HG03520 (cell line): ENCODE measurements around the gene MPRIP.
A peak's percentile ranks its signal among the peaks of the same experiment; 100 is the strongest.

ENCODE experiments used
- ATAC-seq: cut with Tn5 transposase; IDR thresholded peaks from one replicate; pipeline ENCODE4 v1.9.1; 2021; ENCODE audit warnings: mild to moderate bottlenecking, moderate library complexity; ENCODE audit not compliant: unreplicated experiment

Gene MPRIP

DNA sequence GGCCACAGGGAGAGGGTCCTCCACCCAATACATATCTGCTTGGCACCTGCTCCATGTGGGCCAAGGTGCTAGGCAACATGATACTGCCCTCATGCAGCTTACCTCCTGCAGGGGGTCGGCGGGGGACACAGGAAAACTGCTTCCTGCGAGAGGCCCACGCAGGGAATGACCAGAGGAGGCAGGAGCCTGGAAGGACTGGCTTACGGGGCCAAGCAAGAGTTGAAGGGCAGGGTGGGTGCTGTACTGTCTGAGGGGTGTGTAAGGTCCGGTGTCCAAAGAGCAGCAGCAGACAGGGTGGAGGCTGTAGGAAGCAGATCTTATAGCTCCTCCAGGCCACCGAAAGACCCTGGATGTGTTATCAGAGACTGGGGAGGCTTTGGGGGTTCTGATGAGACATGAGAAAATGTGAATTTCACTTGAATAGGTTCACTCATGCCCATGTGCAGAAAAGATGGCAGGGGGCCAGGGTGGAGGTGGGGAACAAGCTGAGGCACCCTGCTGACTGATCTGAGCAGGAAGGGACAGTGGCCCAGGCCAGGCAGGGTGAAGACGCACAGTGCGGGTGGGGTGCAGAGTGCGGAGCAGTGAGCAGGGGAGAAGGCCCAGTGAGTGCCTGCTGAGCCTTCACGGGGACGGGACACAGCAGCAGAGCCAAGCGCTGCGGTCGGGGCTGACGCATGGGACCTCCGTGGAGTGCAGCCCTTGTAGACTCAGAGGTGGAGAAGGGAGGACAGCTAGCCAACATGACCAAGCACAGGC, 186.4 kb downstream of the MPRIP start:
- ATAC-seq: no peak

DNA sequence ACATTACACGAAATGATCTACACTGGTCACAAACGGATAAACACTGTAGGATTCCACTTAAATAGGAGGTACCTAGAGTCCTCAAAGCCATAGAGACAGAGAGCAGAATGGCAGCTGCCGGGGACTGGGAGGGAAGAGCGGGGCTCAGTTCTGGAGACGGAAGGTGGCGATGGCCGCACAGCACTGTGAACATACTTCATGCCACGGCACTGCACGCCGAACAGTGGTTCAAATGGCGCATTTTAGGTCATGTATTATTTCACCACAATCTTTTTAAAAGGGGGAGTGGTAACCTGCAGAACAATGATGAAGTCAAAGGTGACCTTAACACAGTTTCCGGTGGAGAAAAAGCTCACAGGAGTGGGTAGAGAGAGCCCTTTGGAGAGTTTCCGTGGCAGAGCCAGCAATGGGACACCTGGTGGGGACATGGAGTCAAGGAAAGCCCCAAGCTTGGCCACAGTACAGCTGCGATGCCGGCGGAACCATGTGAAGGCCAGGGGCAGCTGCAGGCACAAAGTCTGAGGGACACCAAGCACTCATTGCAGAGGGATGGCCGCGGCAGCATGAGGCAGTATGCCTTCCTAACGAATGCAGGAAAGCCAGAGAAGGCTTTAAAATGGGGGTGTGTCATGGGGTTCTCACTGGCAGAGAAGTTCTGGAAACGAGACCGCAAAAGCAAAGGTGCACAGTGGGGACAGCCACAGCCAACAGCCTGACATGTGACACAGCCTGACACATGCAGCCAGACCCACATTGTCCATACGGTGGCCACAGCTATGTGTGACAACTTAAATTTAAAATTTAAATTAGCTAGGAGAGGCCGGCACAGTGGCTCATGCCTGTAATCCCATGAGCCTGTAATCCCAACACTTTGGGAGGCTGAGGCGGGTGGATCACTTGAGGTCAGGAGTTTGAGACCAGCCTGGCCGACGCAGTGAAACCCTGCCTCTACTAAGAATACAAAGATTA, 187.4 kb downstream of the MPRIP start:
- no peak for ATAC-seq

DNA sequence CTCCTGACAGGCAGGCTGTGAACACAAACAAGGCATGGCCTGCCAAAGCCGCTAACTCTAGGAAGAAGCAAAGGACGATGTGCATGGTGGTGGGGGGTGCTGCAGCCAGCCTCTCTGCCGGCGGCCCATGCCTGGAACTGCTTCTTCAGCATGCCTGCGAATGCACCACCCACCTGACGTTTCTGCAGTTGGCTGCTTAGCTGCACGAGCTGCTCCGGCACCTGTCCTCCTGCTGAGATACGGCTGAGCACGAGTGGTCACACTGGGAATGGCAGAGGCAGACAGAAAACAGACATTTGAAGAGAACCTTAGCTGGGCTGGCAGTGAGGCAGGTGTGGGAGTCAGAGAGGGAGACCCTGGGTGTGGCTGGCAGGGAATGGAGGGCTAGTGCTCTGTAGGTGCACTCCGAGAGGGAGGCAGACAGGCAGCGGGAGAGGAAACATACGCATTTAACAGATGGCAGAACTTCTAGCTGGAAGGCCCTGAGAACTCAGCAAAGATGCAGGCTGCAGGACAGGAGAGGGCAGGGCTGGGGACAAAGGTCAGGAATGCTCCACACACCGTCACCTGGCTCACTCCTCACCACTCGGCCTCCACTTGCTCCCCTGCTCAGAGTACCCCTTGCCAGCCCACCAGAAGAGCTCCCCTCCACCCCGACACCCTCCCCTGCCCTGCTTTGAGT, 189.5 kb downstream of the MPRIP start:
- no peak for ATAC-seq

DNA sequence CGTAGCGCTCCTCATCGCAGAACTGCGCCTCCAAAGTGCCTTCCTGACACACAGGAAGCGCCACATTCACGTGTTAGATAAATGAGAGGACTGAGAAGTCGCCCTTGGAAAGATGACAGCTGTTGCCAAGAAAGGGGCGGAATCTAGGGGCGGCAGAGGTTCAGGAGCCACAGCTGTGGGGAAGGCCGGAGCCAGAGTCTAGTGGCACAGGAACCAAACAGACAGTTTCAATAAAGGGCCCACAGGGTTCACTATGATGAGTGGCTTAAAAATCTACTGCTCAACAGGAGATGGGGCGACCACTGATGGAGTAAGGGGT, 190.0 kb downstream of the MPRIP start:
- ATAC-seq: no peak

DNA sequence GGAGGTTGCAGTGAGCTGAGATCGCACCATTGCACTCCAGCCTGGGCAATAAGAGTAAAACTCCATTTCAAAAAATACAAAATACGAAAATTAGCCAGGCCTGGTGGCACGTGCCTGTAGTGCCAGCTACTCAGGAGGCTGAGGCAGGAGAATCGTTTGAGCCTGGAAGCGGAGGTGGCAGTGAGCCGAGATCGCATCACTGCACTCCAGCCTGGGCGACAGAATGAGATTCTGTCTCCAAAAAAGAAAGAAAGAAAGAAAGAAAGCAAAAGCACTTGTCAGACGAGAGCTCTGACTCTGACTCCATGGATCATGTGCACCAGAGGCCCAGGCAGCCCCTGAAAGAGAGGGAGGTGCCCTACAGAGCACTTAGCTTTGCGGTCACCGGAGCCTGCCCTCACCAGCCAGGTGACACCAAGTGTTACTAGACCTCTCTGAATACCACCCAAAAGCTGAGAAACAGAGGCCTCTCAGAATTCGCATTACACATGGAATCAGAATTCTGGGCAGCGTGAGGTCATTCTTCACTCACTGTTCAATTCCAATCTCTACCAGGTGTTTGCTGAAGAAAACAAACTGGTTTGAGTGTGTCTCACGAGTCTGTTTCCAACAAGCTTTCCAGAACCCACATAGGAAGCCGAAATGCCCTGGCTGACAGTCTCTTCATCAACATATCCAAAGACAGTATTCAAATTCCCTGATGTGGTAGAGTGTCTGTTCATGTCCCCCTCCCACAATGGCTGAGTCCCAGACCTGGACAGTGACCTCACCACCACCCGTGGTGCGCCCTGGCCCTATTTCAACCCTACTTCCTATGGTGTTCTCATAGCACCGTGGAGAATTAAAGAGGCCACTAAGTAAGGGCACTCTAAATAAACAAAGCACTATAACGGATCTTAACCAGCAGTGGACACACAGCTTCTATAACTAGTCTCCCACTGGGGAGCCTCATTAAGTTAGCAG, 193.2 kb downstream of the MPRIP start:
- ATAC-seq: no peak

DNA sequence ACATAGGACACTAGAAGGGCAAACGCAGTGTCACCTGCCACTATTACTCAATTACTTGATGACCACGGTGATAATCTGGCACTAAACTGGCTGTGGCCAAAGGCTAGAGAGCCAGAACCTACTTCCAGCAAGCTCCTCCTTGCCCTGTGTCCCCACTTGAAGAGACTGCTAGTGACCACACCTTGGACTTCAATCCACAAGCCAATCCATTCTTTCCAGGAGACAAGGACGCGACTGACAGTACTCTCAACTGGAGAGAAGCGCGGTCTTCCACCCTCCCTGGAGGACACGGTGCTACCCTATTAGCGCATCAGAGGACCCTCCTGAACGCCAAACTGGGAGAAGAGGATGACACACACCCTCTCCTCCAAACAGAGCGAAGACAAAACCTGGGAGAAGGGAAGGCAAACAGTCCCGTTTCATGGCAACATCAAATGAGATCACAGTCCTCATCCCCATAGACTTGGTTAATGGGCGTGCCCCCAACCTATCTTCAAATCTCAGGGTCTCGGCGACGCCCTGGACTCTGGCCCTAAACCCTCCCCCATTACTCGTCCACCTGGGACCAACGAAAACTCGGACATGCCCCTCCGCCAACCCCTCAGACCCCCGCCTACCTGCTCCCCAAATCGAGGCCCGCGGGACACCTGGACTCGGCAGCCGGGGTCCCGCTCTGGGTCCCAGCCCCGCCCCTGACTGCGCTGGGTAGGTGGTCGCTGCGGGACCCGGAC, 194.2 kb downstream of the MPRIP start:
- ATAC-seq: peak; percentile 15

DNA sequence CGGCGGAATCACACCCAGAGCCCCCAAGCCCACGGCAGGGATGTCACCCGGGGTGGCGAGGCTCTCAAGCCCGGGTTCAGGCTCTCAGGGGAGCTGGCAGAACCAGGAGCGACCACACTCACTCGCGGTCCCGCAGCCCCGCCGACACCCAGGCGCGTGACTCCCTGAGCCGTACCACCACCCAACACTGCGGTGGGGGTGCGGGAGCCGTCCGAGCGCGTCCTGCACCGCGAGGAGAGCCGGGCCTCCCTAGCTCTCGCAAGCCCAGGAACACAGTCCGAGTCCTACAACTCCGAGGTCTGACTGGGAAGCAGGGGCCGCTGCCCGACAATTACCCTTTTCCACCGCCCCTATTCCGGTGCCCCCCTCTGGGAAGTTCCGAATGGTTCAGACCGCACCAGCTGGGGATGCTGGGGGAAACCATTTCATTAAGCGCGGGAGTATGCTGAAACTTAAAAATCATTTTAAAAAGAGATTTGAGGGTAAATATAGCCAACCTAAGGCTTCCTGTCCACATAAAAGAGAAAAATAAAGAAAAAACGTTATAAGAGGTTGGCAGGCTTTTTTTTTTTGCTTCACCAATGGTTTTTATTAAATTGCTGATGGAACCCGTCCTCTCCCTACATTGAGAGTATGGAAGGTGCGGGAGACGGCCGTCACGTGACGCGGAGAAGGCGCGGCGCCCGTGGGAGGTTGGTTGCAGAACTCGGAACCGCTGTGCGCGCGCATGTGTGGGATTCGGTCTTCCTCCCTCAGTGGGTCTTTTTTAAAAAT, 195.0 kb downstream of the MPRIP start, which contains the start of gene FLCN:
FLCN (minus strand) TSS at position 143 of the 774 bp plus-strand sequence. CDS start 9,031 bp downstream, outside the sequence.
- ATAC-seq: peak; percentile 73

DNA sequence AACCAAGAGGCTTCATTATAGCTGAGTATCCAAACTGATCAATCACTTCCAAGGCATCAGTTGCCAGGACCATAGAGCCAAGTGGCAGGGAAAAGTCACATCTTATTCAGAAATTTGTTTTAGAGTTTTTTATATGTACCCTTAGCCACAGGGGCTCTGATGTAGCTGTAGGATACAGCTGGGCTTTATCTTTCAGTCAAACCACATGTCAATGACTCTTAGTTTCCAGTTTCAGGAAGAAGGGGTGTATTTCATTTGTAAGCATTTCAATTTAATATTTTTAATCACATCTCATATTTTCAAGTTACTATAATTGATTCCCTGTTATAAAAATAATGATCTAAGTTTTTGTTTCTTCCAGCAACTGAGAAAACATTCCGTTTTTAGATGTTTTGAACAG, 197.6 kb downstream of the MPRIP start:
- ATAC-seq: no peak

DNA sequence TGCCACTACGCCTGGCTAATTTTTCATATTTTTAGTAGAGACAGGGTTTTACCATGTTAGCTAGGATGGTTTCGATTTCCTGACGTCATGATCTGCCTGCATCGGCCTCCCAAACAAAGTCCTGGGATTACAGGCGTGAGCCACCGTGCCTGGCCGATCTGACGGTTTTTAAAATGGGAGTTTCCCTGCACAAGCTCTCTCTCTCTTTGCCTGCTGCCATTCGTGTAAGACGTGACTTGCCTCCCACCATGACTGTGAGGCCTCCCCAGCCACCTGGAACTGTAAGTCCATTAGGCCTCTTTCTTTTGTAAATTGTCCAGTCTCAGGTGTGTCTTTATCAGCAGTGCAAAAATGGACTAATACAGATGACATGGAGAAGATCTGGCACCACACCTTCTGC, 199.4 kb downstream of the MPRIP start:
- ATAC-seq: no peak

DNA sequence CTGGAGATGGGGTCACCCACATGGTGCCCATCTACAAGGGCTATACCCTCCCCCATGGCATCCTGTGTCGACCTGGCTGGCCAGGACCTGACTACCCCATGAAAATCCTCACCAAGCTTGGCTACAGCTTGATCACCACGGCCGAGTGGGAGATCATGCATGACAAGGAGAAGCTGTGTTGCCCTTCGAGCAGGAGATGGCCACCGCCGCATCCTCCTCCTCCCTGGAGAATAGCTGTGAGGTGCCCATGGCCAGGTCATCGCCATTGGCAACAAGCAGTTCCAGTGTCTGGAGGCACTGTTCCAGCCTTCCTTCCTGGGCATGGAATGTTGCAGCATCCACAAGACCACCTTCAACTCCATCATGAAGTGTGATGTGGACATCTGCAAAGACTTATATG, 200.0 kb downstream of the MPRIP start:
- ATAC-seq: no peak
